Measurements from ENCODE around the gene SWAP70.

DNA sequence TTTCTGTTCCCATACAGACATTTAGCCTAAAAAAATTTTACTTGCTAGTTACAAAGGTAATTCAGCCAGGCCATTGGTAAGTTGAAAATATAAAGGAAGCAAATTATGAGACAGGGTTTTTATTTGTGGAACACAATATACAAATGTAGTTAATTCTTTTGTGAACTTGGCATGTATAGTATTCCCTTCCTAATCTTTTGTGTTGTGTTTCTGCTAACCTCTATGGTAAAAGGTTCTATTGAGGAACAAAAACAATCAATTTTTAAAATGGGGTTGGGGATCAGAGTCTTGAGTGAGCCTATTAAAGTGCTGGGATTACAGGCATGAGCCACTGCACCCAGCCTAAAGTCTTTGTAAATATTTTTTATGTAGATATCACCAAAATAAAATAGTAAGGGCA lies 14.1 kb downstream of the SWAP70 start:
- TF ChIP-seq CTCF (conservative IDR thresholded peaks at IDR 0.05; ENCODE audit: low read length) (no peak), EZH2phosphoT487 (IDR thresholded peaks at IDR 0.05; ENCODE audit: borderline replicate concordance) (no peak)
